Endothelial cell of hepatic sinusoid (primary cell): ENCODE results near the gene DEUP1.
"Not testable (repeated sequence)": the region's sequence is repeated elsewhere in the genome, so short reads cannot be mapped to it uniquely, and the experiment has no call there.

Experiments used
- in situ Hi-C: cut with HindIII; loops from 2 replicates; pipeline ENCODE4 v1.10.0; 2017; ENCODE audit warnings: low sequenced_read_pairs

DEUP1 gene, protein sequence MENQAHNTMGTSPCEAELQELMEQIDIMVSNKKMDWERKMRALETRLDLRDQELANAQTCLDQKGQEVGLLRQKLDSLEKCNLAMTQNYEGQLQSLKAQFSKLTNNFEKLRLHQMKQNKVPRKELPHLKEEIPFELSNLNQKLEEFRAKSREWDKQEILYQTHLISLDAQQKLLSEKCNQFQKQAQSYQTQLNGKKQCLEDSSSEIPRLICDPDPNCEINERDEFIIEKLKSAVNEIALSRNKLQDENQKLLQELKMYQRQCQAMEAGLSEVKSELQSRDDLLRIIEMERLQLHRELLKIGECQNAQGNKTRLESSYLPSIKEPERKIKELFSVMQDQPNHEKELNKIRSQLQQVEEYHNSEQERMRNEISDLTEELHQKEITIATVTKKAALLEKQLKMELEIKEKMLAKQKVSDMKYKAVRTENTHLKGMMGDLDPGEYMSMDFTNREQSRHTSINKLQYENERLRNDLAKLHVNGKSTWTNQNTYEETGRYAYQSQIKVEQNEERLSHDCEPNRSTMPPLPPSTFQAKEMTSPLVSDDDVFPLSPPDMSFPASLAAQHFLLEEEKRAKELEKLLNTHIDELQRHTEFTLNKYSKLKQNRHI

GRCh38 chr11:93330446-93330984 lies at the start of gene DEUP1:
Gene DEUP1 (plus strand): TSS chr11:93330742. CDS start chr11:93332260, 1,518 bp downstream.
- in situ Hi-C loops: no loop called here

- in situ Hi-C loops: no loop called here
Measured at GRCh38 chr11:93285430-93285829, 45.1 kb upstream of the DEUP1 start.

GRCh38 chr11:93287434-93287833 lies 43.1 kb upstream of the DEUP1 start:
- in situ Hi-C loops: no loop called here

DNA sequence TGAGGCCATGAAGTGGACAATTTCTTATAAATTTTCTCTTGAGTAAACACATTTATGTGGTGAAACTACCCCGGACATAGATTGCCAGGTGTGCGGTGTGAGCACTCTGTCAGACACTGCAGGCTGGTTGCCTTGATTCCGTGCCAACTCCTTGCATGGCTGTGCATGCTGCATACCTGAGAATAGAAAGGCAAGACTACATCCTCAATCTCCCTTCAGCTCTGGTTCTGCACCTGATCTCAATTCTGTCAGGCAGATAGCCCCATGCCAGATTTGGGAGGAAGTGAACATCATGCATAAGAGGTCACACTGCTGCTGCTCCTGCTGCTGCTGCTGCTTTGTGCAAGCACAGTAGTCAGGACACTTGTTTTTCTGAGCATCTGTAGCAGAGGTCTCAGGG lies 42.5 kb upstream of the DEUP1 start:
- in situ Hi-C loops: no loop called here

GRCh38 chr11:93288767-93289166 lies 41.8 kb upstream of the DEUP1 start:
- in situ Hi-C loops: no loop called here

- in situ Hi-C loops: no loop called here
Measured at GRCh38 chr11:93289782-93290463, 40.6 kb upstream of the DEUP1 start.

- in situ Hi-C loops: no loop called here
Measured at GRCh38 chr11:93291110-93291509, 39.4 kb upstream of the DEUP1 start.

DNA sequence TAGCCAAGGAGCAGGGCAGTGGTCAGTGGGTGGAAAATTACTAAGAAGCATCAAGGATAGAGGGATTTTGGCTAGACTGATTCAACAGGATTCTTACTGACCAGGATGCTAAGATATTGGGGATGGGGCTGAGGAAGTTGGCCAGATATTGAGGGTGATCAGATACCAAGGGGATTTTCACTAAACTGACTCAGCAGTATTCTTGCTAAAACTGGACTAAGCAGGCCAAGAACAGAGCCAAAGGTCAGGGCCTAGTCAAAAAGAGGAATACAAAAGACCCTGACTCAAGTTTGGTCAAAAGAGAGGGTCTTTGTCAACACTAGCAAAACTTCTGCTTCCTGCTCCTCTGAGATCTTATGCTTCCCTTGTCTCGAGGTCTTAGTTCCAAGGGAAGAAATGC lies 38.6 kb upstream of the DEUP1 start:
- in situ Hi-C loops: no loop called here

DNA sequence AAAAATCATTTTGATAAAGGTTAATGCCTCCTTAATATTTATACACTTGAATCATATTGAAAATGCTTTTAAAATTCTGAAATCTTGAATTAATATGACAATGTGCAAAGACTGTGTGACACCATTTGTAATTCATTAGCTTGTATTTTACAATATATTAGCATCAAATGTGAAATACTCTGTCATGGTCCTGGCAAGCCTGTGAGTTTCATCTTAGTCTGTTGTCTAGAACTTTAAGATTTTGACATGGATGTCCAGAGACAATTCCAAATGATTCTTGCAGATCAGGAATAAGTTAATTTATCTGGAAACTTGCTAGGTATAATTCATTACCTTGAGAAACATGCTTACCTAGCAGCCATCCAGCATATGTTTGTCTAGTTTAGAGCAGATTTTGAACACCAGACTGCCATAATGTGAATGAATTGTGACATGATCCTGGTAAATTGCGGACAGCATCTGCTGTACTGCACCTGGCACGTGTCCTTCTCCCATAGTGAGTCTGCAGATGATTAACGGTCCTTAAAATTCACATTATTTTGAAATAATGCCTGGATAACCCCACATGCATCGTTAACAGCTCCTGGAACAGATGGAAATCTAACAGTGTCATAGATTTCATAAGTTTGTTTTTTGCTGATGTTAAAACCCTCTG lies 34.5 kb upstream of the DEUP1 start:
- in situ Hi-C loops: loop anchor here (5.0 kb wide), 1 partner anchor 91 kb away; no protein-coding TSS in a partner anchor

DNA sequence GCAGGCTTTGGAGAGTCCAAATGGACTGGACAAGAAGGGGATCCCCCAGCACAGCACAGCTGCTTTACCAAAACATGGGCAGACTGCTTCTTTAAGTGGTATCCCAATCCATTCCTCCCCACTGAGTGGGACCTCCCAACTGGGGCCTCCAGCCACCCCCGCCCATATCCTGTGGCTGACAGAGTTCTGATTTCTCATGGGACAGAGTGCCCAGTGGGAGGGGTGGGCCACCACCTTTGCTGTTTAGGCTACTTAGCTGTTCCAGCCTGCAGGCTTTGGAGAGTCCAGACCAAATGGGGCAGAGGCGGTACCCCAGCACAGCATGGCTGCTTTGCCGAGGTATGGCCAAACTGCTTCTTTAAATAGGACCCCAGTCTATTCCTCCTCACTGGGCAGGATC lies 26.9 kb upstream of the DEUP1 start:
- in situ Hi-C loops: no loop called here

GRCh38 chr11:93314399-93314798 lies 16.1 kb upstream of the DEUP1 start:
- in situ Hi-C loops: not testable (repeated sequence)

- in situ Hi-C loops: no loop called here
Measured at GRCh38 chr11:93319224-93319839, 11.2 kb upstream of the DEUP1 start.

GRCh38 chr11:93320230-93320629 lies 10.3 kb upstream of the DEUP1 start:
- in situ Hi-C loops: no loop called here

GRCh38 chr11:93322207-93322606 lies 8.3 kb upstream of the DEUP1 start:
- in situ Hi-C loops: no loop called here

GRCh38 chr11:93323747-93324146 lies 6.8 kb upstream of the DEUP1 start:
- in situ Hi-C loops: no loop called here

GRCh38 chr11:93324500-93324899 lies 6.0 kb upstream of the DEUP1 start:
- in situ Hi-C loops: no loop called here

- in situ Hi-C loops: no loop called here
Measured at GRCh38 chr11:93326681-93327080, 3.9 kb upstream of the DEUP1 start.

GRCh38 chr11:93329936-93330445 lies 551 bp upstream of the DEUP1 start:
- in situ Hi-C loops: no loop called here

DNA sequence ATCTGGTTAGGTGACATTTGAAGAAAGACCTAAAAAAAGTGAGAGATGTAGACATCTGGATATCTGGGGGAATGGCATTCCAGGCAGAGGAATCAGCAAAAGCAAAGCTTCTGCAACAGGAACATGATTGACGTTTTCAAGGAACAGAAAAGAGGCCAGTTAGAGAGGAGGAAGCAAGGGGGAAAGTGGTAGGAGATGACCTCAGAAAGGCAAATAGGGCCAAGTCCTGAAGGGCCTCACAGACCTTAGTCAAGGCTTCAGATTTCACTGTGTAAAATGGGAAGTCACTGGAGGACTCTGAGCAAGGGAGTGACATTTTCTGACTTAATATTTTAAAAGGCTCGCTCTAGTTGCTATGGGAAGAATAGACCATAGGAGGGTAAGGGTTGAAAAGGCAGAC lies 9.7 kb downstream of the DEUP1 start:
- in situ Hi-C loops: no loop called here

GRCh38 chr11:93344855-93345333 lies 14.4 kb downstream of the DEUP1 start:
- in situ Hi-C loops: no loop called here
